Measurements from ENCODE around the gene SPEG.
"Not testable (repeated sequence)": the region's sequence is repeated elsewhere in the genome, so short reads cannot be mapped to it uniquely, and the experiment has no call there.

SPEG gene

GRCh38 chr2:219405451-219405850 is 29.2 kb upstream of the SPEG start:
- DNase-seq = no peak

DNA sequence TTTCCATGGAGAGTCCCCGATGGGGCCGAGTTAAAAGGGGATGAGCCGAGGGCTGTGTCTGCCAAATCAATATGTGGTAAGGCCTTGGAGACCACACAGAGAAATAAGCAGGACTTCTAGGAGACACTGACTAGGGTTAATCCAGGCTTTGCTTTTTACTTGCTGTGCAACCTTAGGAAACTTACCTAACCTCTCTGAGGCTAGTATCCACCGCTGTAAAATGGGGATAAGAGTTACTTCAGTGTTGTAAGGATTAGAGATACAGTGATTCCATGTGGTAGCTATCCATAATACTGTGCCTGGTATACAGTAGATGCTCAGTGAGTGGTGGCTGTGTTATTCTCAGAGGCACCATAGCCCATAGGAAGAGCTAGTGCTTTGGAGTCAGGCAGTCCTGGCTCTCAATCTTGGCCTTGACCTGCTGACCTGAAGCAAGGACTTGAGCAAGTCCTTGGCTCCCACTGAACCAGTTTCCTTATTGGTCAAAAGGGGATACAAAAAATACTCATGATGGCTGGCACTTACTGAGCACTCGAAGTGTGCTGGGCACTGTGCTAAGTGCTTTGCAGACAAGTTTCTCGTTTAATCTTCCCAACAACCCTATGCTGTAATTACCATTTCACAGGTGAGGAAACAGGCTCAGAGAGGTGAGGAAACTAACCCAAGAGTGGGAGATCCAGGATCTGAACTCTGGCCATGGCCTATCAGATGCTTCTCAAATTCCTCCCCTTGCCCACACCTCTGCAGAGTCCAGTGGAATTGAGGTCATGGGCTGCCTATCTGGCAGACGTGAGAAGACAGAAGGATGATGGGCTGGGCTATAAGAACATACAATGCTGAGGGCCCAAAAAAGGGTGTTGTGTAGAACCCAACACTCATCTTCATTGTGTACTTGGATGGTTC is 28.4 kb upstream of the SPEG start:
- DNase-seq = no peak

DNA sequence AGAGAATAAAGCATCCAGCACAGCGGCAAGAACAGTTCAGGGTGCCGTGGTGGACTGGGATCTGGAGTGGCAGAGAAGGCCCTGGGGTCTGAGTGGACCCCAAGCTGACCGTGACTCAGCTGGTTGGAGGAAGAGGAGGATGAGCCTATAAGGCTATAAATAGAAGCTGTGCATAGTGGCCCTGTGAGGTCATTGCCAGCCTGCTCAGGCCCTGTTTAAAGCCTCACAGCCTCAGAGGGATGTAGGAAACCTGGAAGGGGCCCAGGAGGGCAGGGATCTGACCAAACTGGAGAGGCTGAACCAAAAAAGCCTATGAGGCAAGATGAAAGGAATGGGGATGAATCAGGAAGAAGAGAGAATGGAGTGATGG is 27.8 kb upstream of the SPEG start:
- DNase-seq = no peak

DNA sequence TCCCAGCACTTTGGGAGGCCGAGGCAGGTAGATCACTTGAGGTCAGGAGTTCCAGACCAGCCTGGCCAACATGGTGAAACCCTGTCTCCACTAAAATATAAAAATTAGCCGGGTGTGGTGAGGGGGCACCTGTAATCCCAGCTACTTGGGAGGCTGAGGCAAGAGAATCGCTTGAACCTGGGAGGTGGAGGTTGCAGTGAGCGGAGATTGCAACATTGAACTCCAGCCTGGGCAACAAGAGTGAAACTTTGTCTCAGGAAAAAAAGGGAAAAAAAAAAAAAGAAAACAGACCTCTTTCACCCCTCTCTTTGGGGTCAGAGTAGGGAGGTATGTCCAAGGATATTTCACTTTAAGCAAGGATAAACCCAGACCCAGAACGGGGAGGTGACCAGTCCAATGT is 27.3 kb upstream of the SPEG start:
- not testable (repeated sequence) for DNase-seq

DNA sequence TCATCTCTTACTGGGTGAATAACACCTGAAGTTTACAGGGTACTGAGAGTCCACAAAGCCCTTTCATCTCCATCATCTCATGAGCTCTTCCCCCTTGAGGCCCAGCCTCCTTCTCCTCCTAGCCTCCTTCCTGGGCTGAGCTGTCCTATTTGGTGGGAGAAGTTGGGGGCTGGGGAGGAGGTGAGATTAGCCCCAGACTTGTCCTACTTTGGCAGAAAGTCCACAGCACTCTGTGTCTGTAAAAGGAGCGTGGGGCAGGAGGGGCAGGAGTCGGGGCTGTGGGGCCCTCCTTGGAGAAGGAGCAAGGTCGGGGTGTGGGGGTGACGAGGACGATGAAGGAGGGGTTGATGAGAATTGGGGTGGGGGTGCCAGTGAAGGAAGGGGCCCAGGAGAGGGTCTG is 26.4 kb upstream of the SPEG start:
- no peak for DNase-seq

DNA sequence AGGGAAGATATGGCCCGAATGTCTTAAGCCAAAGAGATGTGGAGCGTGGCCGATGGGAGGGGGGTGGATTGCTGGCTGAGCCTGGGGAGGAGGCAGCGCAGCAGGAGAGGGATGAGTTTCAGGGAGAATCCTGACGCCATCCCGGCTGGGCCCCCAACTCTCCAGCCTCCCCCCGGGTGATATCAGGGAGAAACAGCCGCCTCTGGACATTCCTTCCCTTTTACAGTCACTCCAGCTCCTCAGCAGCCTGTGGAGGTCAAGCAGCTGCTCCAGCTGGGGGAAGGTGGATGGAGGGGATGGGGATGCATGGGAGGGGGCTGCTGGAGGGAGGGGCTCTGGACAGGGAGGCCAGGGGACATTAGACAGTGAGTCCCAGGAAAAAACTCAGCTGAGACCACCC is 26.0 kb upstream of the SPEG start:
- no peak for DNase-seq

DNA sequence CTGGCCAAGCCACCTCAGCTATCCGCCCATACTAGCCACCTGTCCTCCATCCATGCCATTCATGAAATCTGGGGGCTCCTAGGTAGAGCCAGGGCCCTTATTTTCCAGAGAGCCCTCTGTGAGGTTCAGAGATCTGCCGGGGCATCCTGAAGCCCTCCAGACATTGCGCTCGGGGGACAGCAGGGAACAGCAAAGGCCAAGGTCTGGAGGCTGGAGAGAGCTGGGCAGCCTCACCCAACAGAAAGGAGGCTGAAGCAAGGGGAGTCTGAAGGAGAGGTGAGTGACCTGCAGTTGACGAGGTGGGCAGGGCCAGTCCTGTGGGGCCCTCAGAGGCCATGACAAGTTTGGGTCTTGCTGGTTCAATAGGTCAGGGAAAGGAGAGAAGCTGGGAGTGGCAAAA is 25.0 kb upstream of the SPEG start:
- no peak for DNase-seq

DNA sequence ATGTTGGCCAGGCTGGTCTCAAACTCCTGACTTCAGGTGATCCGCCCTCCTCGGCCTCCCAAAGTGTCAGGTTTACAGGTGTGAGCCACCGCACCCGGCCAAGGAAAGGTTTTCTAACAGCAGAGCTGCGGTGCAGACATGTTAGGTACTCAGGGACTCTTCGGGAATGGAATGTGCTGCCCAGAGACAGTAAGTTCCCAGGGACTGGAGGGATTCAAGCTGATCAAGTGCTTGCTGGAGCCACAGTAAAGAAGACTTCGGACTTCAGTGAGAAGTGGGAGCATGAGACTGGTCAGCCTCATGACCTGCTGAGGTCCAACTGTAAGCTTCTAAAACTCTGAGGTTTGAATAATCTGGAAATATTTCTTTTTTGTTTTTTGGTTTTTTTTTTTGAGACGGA is 24.3 kb upstream of the SPEG start:
- no peak for DNase-seq

GRCh38 chr2:219414857-219415256 is 19.8 kb upstream of the SPEG start:
- DNase-seq = no peak

- DNase-seq = no peak
These were observed 18.9 kb upstream of the SPEG start for GRCh38 chr2:219415580-219416234.

GRCh38 chr2:219416235-219416602 is 18.4 kb upstream of the SPEG start:
- DNase-seq = no peak

- DNase-seq = no peak
These were observed 17.7 kb upstream of the SPEG start for GRCh38 chr2:219416938-219417337.

DNA sequence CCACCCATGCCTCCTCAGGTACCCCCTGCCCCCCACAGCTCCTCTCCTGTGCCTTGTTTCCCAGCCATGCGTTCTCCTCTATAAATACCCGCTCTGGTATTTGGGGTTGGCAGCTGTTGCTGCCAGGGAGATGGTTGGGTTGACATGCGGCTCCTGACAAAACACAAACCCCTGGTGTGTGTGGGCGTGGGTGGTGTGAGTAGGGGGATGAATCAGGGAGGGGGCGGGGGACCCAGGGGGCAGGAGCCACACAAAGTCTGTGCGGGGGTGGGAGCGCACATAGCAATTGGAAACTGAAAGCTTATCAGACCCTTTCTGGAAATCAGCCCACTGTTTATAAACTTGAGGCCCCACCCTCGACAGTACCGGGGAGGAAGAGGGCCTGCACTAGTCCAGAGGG is 17.3 kb upstream of the SPEG start:
- DNase-seq = no peak

DNA sequence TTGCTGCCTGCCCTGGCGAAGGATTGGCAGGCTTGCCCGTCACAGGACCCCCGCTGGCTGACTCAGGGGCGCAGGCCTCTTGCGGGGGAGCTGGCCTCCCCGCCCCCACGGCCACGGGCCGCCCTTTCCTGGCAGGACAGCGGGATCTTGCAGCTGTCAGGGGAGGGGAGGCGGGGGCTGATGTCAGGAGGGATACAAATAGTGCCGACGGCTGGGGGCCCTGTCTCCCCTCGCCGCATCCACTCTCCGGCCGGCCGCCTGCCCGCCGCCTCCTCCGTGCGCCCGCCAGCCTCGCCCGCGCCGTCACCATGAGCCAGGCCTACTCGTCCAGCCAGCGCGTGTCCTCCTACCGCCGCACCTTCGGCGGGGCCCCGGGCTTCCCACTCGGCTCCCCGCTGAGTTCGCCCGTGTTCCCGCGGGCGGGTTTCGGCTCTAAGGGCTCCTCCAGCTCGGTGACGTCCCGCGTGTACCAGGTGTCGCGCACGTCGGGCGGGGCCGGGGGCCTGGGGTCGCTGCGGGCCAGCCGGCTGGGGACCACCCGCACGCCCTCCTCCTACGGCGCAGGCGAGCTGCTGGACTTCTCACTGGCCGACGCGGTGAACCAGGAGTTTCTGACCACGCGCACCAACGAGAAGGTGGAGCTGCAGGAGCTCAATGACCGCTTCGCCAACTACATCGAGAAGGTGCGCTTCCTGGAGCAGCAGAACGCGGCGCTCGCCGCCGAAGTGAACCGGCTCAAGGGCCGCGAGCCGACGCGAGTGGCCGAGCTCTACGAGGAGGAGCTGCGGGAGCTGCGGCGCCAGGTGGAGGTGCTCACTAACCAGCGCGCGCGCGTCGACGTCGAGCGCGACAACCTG is 16.3 kb upstream of the SPEG start, which contains the start of gene DES:
Gene DES (plus strand): TSS at position 223 of the 857 bp plus-strand sequence. CDS start 86 bp downstream, at position 309.
- DNase-seq = no peak

DNA sequence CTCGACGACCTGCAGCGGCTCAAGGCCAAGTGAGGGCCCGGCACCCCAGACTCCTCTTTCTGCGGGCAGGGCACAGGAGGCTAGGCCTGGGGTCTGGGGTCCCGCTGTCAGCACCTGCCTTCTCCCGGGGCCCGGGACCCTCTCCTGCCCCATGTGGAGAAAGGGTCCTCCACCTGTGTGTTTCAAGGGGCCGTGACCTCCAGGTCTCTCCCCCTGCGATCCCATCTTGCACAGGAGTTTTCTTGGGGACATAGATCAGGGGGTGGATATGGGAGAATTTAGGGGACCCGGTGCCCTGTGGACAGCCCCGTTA is 15.7 kb upstream of the SPEG start:
- no peak for DNase-seq

DNA sequence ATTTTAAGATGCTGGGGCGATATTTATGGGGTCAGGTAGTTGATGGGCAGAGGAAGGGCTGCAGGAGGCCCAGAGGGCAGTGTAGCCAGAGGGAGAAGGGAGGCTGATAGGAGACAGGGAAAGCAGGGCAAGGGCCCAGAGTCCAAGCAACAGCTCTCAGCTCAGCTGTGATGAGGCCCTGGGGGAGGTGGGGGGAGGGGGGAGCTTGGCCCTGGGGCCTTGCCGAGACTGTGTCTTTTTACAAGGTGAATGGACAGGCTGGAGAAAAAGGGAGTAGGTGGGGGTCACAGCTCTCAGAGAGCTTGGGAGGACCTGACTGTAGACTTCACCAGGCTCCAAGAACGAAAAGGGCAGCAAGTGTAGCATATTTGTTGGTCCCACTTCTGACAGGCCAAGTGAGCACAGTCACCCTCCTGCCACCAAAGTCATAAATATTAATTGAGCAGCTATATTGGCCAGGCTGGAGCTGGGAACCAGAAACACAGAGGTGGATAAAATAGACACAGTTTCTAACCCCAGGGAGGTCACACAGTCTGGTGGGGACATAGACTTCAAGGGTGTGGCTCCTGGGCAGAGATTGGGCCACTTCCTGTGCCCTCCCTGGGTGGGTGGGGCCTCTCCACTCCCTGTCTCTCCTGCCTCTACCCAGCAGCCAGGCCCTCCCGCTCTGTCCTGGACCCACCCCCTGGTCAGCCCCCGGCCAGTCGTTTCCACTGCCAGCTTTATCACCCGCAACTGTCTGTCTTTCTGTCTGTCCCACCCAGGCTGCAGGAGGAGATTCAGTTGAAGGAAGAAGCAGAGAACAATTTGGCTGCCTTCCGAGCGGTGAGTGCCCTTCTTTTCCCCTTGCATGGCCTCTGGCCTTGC is 15.1 kb upstream of the SPEG start:
- no peak for DNase-seq

DNA sequence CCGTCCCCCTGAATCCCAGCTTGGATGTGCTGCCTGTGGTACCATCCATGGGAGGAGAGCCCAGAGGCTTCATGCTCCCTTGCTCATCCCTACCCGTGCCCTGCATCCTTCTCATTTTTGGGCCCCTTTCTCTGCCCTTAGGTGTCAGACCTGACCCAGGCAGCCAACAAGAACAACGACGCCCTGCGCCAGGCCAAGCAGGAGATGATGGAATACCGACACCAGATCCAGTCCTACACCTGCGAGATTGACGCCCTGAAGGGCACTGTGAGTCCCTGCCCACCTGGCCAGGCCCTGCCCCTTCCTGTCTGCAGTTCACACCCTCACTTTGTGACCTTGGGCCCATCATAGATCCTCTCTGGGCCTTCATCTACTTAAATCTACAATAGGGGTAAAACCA is 14.0 kb upstream of the SPEG start:
- no peak for DNase-seq

DNA sequence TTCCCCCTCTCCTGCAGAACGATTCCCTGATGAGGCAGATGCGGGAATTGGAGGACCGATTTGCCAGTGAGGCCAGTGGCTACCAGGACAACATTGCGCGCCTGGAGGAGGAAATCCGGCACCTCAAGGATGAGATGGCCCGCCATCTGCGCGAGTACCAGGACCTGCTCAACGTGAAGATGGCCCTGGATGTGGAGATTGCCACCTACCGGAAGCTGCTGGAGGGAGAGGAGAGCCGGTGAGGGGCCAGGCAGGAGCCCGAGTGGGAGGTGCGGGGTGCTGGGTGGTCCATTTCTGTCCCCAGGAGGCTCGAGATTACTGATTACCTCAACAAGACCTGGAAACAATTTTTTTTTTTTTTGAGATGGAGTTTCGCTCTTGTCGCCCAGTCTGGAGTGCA is 13.3 kb upstream of the SPEG start:
- no peak for DNase-seq

GRCh38 chr2:219422952-219423534 is 11.6 kb upstream of the SPEG start:
- DNase-seq = no peak

DNA sequence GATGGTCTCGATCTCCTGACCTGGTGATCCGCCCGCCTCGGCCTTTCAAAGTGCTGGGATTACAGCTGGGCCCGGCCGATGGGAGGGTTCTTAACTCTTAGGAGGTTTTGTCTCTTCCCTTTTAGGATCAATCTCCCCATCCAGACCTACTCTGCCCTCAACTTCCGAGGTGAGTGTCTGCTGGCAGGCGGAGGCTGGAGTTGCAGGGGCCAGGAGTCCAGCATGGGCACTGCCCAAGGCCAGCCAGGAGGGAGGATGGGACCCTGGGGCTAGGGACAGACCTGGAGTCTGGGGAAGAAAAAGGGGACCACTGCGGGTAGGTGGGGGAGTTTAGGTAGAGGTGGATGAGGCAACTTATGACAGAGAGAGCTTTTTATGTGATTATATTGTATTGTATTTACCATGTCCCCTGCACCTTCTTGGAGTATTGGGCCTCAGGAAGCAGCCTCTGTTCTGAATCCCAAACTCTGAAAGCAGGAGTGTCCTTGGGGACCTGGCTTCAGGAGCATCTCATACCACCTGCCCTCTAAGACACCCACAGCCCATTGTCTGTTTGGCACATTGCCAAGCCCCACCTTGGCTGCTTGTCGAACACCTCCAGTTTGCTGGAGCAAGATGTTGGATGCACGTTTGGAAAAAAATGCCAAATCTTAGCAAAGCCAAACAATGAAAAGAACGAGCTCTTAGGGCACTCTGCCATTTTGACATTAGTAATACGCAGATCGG is 10.8 kb upstream of the SPEG start:
- no peak for DNase-seq
